ENCODE measurements around the gene AFAP1L1. TPM values are rescaled to one million over a fixed set of nuclear protein-coding genes. Genes with fewer than 3 reads are reported as not detected.
"Not testable (repeated sequence)": the region's sequence is repeated elsewhere in the genome, so short reads cannot be mapped to it uniquely, and the experiment has no call there.

The AFAP1L1 gene
- total and polyA plus RNA-seq, 5 donors = 26.2 to 59.7 (median 40.3) TPM

DNA sequence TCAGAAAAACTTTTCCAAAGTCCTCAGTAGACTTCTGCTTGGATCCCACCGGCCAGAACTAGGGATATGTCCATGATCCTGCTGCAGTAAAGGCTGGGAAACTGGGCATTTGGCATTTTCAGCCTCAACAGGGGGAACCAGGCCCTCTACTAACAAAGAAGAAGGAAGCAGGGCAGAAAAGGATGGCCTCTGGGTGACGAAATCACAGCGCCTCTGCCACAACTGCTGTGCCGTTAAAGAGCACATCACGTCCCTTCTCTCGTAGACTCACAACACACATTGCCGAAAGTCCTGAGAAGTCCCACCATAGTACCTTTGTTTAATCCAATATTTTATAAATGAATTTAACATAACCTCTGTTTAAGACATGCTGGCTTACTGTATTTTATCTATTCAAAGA, 10.4 kb upstream of the AFAP1L1 start:
- no peak for DNase-seq
- Histone ChIP-seq H3K9me3 (ENCODE audit: control insufficient read depth, low read length) (no peaks in the 10 kb centered on the region), H3K4me1 (ENCODE audit: control insufficient read depth, insufficient read depth, low read length) (no peaks in the 10 kb centered on the region), H3K27me3 (ENCODE audit: control insufficient read depth, insufficient read depth) (no peaks in the 10 kb centered on the region), H3K27ac (ENCODE audit: low read length) (no peak overlapping the region), H3K4me3 (ENCODE audit: low read length) (no peak overlapping the region)
- 63% methylated on average over 7 of the region's 7 CpGs for WGBS
- no peak for ATAC-seq
- intact Hi-C loops (cut with DNase I) = loop anchor here in 3 of 4 donors (10.0 kb wide), 2 partner anchors 104 to 304 kb away; no protein-coding TSS in a partner anchor

DNA sequence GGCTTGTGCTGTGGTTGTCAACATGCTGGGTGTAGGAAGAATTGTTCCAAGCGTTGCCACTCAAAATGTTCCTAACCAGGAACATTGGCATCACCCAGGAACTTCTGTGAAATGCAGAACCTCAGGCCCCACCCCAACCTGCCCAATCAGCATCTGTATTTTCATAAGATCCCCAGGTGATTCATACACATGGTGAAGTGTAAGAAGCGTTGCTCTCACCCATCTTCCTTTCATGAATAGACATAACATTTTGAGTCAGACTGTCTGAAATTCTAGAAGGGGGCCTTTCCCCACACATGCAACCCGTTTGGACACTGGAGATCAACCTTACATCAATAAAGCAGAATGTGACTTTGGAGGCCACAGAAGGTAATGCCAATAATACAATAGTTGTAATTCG, 9.3 kb upstream of the AFAP1L1 start:
- Histone ChIP-seq H3K27ac (ENCODE audit: low read length) (no peak overlapping the region), H3K27me3 (ENCODE audit: control insufficient read depth, insufficient read depth) (no peaks in the 10 kb centered on the region), H3K9me3 (ENCODE audit: control insufficient read depth, low read length) (no peaks in the 10 kb centered on the region), H3K4me3 (ENCODE audit: low read length) (no peak overlapping the region), H3K4me1 (ENCODE audit: control insufficient read depth, insufficient read depth, low read length) (no peaks in the 10 kb centered on the region)
- no peak for ATAC-seq
- WGBS = 81% methylated on average over 4 of the region's 4 CpGs
- intact Hi-C loops (cut with DNase I) = loop anchor here in 3 of 4 donors (10.0 kb wide), 2 partner anchors 102 to 302 kb away; no protein-coding TSS in a partner anchor
- no peak for DNase-seq

DNA sequence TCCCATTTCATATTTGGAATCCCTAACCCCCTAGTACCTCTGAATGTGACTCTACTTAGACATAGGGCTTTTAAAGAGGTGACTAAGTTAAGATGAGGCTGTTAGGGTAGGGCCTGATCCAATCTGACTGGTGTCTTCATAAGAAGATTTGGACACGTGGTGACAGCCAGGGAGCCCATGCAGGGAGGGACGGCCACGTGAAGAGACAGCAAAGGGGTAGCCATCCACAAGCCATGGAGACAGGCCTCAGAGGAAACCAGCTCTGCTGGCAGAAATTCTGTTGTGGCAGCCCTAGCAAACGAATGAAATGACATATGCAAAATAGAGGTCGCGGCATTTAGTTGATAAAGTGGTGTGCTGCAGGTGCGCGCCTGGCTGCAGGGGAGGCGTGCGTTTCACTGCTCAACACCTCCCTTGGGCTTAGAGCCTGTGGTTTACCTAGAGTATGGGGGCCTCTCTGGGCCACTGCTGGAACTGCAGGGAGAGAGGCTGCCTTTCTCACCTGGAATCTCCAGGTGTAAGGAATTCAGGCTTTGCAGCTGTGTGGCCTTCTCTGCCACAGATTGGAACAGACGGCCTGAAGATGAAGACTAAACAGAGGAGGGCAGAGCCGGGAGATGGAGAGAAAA, 7.1 kb upstream of the AFAP1L1 start:
- no peak overlapping the region for H3K27ac ChIP-seq (ENCODE audit: low read length)

DNA sequence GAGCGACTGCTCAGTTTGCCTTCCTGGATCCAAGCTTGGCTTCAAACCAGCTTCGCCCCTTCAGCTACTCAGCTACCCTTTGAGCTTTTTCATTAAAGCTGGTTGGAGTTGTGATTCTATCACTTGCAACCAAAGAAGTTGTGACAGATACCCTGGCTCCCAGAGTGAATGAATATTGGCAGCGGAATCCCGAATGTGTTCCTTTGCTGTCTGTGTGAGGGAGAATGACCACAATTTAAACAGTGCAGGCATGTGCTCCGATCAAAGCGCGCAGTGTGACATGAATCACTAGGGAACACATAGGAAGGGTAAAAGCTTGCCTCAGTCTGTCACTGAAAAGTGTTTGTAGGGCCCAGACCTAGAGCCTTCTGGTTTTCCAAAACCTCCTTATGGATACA, 6.6 kb upstream of the AFAP1L1 start:
- 88% methylated on average over 7 of the region's 7 CpGs for WGBS
- DNase-seq (no peak), ATAC-seq (no peak)
- Histone ChIP-seq H3K27me3 (ENCODE audit: control insufficient read depth, insufficient read depth) (no peaks in the 10 kb centered on the region), H3K27ac (ENCODE audit: low read length) (no peak overlapping the region), H3K4me3 (ENCODE audit: low read length) (no peak overlapping the region), H3K4me1 (ENCODE audit: control insufficient read depth, insufficient read depth, low read length) (no peaks in the 10 kb centered on the region), H3K9me3 (ENCODE audit: control insufficient read depth, low read length) (no peaks in the 10 kb centered on the region)
- intact Hi-C loops (cut with DNase I) = loop anchor here in 3 of 4 donors (5.0 to 10.0 kb wide), 3 partner anchors 100 to 300 kb away; no protein-coding TSS in a partner anchor

More for the DNA sequence above, 7.1 kb upstream of the AFAP1L1 start:
- intact Hi-C loops (cut with DNase I) = loop anchor here in 3 of 4 donors (5.0 to 10.0 kb wide), 3 partner anchors 100 to 300 kb away; no protein-coding TSS in a partner anchor
- 39% methylated on average over 12 of the region's 12 CpGs for WGBS
- no peak overlapping the region for H3K4me3 ChIP-seq (ENCODE audit: low read length)
- no peaks in the 10 kb centered on the region for H3K27me3 ChIP-seq (ENCODE audit: control insufficient read depth, insufficient read depth)
- ATAC-seq (peak in 1 of 2 donors; percentile 25), DNase-seq (no peak)
- no peaks in the 10 kb centered on the region for H3K9me3 ChIP-seq (ENCODE audit: control insufficient read depth, low read length)
- no peaks in the 10 kb centered on the region for H3K4me1 ChIP-seq (ENCODE audit: control insufficient read depth, insufficient read depth, low read length)

DNA sequence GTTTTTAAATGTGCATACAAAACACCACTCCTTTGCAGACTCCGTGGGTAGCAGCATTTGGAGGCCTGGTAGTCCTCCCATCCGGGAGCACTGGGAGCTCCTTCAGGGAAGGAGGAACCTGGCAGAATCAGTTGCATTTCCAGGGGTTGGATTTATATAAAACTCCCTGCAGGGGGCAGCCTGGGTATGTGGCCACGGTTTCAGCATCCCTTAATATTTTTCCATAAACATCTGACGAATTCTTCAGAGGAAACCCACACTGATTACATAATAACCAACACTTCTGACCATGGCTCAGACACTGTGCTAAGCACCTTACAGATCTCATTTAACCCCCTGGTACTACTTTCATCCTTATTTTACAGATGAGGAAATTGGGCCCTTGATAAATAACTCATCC, 6.1 kb upstream of the AFAP1L1 start:
- H3K4me1 ChIP-seq (ENCODE audit: control insufficient read depth, insufficient read depth, low read length) = no peaks in the 10 kb centered on the region
- H3K27me3 ChIP-seq (ENCODE audit: control insufficient read depth, insufficient read depth) = no peaks in the 10 kb centered on the region
- no peaks in the 10 kb centered on the region for H3K9me3 ChIP-seq (ENCODE audit: control insufficient read depth, low read length)
- no peak overlapping the region for H3K27ac ChIP-seq (ENCODE audit: low read length)
- intact Hi-C loops (cut with DNase I) = loop anchor here in 3 of 4 donors (5.0 to 10.0 kb wide), 3 partner anchors 99 to 299 kb away; no protein-coding TSS in a partner anchor
- no peak overlapping the region for H3K4me3 ChIP-seq (ENCODE audit: low read length)
- 11% methylated on average over 4 of the region's 4 CpGs for WGBS
- peak; percentile 40 to 55 for ATAC-seq
- peak in 2 of 3 donors; percentile 33 to 58 for DNase-seq

DNA sequence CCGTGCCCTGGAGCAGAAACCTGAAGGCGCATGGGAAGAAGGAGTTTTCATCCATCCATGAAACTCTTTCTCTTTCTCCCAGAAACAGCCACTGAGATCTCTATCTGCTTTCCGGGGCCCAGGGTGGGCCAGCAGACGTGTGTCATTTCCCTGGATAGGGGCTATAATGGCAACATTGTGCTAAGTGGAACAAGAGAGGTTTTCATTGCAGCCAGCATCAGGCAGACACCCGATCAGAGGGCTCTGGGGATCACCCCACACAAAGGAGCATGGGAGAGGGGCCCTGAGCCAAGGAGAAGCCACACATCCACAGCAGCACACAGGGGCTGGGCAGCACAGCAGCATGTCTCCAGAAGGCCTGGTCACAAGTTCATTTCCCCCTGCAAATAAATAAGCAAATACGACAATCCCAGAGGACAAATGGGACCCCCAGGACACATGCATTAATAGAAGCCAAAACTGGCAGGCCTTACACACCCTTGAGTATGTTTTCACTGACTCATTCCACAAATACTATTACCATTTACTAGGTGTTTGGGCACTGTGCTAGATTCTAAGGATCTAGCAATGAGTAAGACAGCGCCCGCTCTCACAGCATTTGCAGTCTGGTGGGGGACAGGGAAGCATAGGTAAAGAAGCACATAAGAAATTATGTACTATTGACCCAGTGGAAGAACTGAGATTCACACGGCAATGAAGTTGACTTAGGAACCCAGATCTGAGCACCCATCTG, 4.3 kb upstream of the AFAP1L1 start:
- H3K9me3 ChIP-seq (ENCODE audit: control insufficient read depth, low read length) = no peaks in the 10 kb centered on the region
- WGBS = 79% methylated on average over 9 of the region's 9 CpGs
- H3K4me1 ChIP-seq (ENCODE audit: control insufficient read depth, insufficient read depth, low read length) = no peaks in the 10 kb centered on the region
- no peak overlapping the region for H3K4me3 ChIP-seq (ENCODE audit: low read length)
- no peak for DNase-seq
- H3K27me3 ChIP-seq (ENCODE audit: control insufficient read depth, insufficient read depth) = no peaks in the 10 kb centered on the region
- peak overlapping the region; percentile 38 for H3K27ac ChIP-seq (ENCODE audit: low read length)
- ATAC-seq = no peak
- intact Hi-C loops (cut with DNase I) = loop anchor here in 3 of 4 donors (5.0 to 10.0 kb wide), 3 partner anchors 97 to 297 kb away; no protein-coding TSS in a partner anchor

DNA sequence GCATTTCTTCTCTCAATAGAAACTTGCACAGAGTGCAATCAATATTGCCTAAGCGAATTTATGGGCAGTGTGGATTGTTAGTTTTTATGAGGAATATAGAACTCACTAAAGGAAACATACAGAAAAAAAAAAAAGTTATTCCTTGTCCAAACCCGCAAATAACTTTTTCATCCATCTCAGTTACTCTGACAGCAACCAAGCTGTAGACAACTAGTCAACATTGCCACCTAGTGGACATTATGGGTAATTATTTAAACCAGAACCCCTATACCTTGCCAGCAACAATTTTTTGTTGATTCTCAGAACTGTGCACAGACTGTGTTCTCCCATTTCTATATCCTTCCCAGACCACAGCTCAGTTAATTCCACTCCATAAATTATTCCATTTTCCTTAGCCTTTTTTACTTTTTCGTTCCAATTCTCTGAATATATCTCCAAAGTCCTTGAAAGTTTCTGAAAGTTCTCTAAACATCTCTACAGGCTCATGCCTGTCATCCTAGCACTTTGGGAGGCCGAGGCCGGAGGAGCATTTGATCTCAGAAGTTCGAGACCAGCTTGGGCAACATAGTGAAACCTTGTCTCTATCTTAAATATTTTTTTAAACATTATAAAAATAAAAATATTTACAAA, 2.6 kb upstream of the AFAP1L1 start:
- Histone ChIP-seq H3K27ac (ENCODE audit: low read length) (no peak overlapping the region), H3K9me3 (ENCODE audit: control insufficient read depth, low read length) (no peaks in the 10 kb centered on the region), H3K27me3 (ENCODE audit: control insufficient read depth, insufficient read depth) (no peaks in the 10 kb centered on the region), H3K4me3 (ENCODE audit: low read length) (no peak overlapping the region), H3K4me1 (ENCODE audit: control insufficient read depth, insufficient read depth, low read length) (peaks cover 2% of the 10 kb centered on the region)
- 61% methylated on average over 6 of the region's 6 CpGs for WGBS
- no peak for DNase-seq
- ATAC-seq = no peak
- intact Hi-C loops (cut with DNase I) = loop anchor here in 3 of 4 donors (5.0 to 10.0 kb wide), 3 partner anchors 96 to 296 kb away; no protein-coding TSS in a partner anchor

DNA sequence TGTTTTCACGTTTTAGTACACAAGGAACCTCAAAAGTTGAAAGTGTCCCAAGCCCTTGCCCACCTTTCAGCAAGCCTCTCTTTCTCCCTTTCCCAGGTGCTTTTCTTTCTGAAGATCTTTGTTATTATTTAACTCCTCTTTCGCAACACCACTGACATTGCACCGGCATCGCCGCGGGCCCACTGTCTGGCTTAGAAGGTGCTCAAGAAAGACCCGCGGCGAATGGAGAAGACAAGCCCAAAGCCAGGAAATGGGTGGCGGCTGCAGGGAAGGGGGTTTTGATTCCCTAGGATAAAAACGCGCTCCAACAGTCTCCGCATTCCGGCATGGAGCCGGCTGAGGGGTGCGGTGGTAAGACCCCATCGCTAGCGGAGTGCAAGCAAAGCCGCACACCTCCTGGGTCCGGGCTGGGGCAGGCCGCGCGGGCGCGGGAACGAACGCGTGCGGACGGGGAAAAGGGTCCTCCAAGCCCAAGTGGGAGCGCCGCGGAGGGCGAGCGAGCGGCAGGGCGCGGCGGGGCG, 404 bp upstream of the AFAP1L1 start:
- H3K4me1 ChIP-seq (ENCODE audit: control insufficient read depth, insufficient read depth, low read length) = peaks cover 2% of the 10 kb centered on the region
- DNase-seq (no peak), ATAC-seq (no peak)
- WGBS = 5% methylated on average over 40 of the region's 40 CpGs
- H3K27me3 ChIP-seq (ENCODE audit: control insufficient read depth, insufficient read depth) = no peaks in the 10 kb centered on the region
- intact Hi-C loops (cut with DNase I) = no loop called here
- peak overlapping the region; percentile 77 for H3K27ac ChIP-seq (ENCODE audit: low read length)
- H3K4me3 ChIP-seq (ENCODE audit: low read length) = peak overlapping the region; percentile 74
- H3K9me3 ChIP-seq (ENCODE audit: control insufficient read depth, low read length) = no peaks in the 10 kb centered on the region

DNA sequence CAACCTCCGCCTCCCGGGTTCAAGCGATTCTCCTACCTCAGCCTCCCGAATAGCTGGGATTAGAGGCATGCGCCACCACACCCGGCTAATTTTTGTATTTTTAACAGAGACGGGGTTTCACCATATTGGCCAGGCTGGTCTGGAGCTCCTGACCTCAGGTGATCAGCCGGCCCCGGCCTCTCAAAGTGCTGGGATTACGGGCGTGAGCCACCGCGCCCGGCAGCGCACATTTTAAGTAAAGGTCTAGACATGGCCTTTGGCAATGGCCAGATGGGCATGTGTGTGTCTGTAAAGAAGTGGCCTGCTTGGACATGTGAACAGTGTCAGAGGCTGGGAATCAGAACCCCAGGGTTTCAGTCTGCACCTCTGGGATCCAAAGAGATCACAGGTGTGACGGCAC, 1.1 kb downstream of the AFAP1L1 start:
- intact Hi-C loops (cut with DNase I); H3K4me1 ChIP-seq (ENCODE audit: control insufficient read depth, insufficient read depth, low read length); DNase-seq; H3K27me3 ChIP-seq (ENCODE audit: control insufficient read depth, insufficient read depth); H3K9me3 ChIP-seq (ENCODE audit: control insufficient read depth, low read length): not testable (repeated sequence)
- peak overlapping the region; percentile 74 for H3K4me3 ChIP-seq (ENCODE audit: low read length)
- peak; percentile 1 to 4 for ATAC-seq
- H3K27ac ChIP-seq (ENCODE audit: low read length) = peak overlapping the region; percentile 91
- 35% methylated on average over 16 of the region's 16 CpGs for WGBS

DNA sequence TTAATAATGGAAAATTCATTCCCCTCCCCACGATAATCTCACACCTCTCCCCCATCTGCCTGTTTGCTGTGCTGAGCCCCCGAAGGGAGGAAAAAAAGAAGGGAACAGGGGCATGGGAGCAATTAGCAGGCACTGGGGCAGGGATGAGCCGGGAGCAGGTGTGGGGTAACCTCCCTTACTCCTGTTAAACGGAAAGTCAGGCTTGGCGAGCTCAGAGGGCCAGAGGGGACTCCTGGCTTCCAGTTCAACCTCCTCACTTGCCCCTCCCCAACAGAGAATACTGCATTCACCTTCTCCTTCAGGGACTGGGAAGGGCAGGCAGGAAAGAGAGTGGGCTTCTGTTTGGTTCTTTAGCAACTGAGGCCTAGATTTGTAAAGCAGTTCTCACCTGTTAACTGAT, 1.6 kb downstream of the AFAP1L1 start:
- peak in 1 of 2 donors; percentile 2 for ATAC-seq
- 45% methylated on average over 5 of the region's 5 CpGs for WGBS
- H3K4me3 ChIP-seq (ENCODE audit: low read length) = peak overlapping the region; percentile 74
- no peak for DNase-seq
- no peaks in the 10 kb centered on the region for H3K27me3 ChIP-seq (ENCODE audit: control insufficient read depth, insufficient read depth)
- peak overlapping the region; percentile 31 for H3K27ac ChIP-seq (ENCODE audit: low read length)
- peaks cover 7% of the 10 kb centered on the region for H3K4me1 ChIP-seq (ENCODE audit: control insufficient read depth, insufficient read depth, low read length)
- intact Hi-C loops (cut with DNase I) = no loop called here
- no peaks in the 10 kb centered on the region for H3K9me3 ChIP-seq (ENCODE audit: control insufficient read depth, low read length)

Measured in right cardiac atrium (tissue), 5 donors.